COLO668 (cell line): ENCODE results near the gene BRAP.
"Not testable (repeated sequence)": the region's sequence is repeated elsewhere in the genome, so short reads cannot be mapped to it uniquely, and the experiment has no call there.

Experiments used
- DNase-seq: peaks from one replicate; lab custom pipeline; 2025; ENCODE audit not compliant: unreplicated experiment; lab: John Stamatoyannopoulos, UW

The BRAP gene

GRCh38 chr12:111685811-111686573 lies at the start of gene BRAP, which contains the start of gene ACAD10:
BRAP (minus strand) TSS chr12:111685956; CDS start chr12:111685792, 164 bp downstream.
ACAD10 (plus strand) TSS chr12:111686053; CDS start chr12:111692710, 6,657 bp downstream.
- peak; percentile 97 for DNase-seq

- no peak for DNase-seq
Measured at GRCh38 chr12:111733340-111733915, 47.7 kb upstream of the BRAP start.

- DNase-seq = no peak
Measured at GRCh38 chr12:111732786-111733185, 47.0 kb upstream of the BRAP start.

GRCh38 chr12:111730420-111730819 lies 44.7 kb upstream of the BRAP start:
- no peak for DNase-seq

- DNase-seq = no peak
Measured at GRCh38 chr12:111728795-111729194, 43.0 kb upstream of the BRAP start.

- DNase-seq = not testable (repeated sequence)
Measured at GRCh38 chr12:111723646-111724360, 38.0 kb upstream of the BRAP start.

- no peak for DNase-seq
Measured at GRCh38 chr12:111720457-111720856, 34.7 kb upstream of the BRAP start.

- DNase-seq = not testable (repeated sequence)
Measured at GRCh38 chr12:111719316-111719715, 33.6 kb upstream of the BRAP start.

- DNase-seq = peak; percentile 83
Measured at GRCh38 chr12:111715279-111715678, 29.5 kb upstream of the BRAP start.

- no peak for DNase-seq
Measured at GRCh38 chr12:111706145-111706544, 20.4 kb upstream of the BRAP start.

GRCh38 chr12:111705672-111706071 lies 19.9 kb upstream of the BRAP start:
- no peak for DNase-seq

GRCh38 chr12:111699962-111700361 lies 14.2 kb upstream of the BRAP start:
- no peak for DNase-seq

GRCh38 chr12:111693818-111694217 lies 8.1 kb upstream of the BRAP start:
- no peak for DNase-seq

GRCh38 chr12:111692575-111693210 lies 6.9 kb upstream of the BRAP start:
- DNase-seq = no peak

- DNase-seq = no peak
Measured at GRCh38 chr12:111691262-111691661, 5.5 kb upstream of the BRAP start.

GRCh38 chr12:111687952-111688351 lies 2.2 kb upstream of the BRAP start:
- no peak for DNase-seq

GRCh38 chr12:111687255-111687654 lies 1.5 kb upstream of the BRAP start:
- no peak for DNase-seq

- DNase-seq = no peak
Measured at GRCh38 chr12:111686574-111687105, 884 bp upstream of the BRAP start.

- DNase-seq = no peak
Measured at GRCh38 chr12:111685322-111685810, 390 bp downstream of the BRAP start.

GRCh38 chr12:111684485-111685198 lies 1.1 kb downstream of the BRAP start:
- DNase-seq = not testable (repeated sequence)
